Astrocyte (in vitro differentiated cells and primary cell): Measurements from ENCODE around the gene NAA16. TPM values are rescaled to one million over a fixed set of nuclear protein-coding genes. Genes with fewer than 3 reads are reported as not detected.

Source experiments
- DNase-seq: peaks from one replicate; pipeline ENCODE4 v3.0.0-alpha.2; 2010; ENCODE audit warnings: low read depth
- FAIRE-seq: peaks from 2 replicates; lab custom pipeline; 2011; peaks lifted over from hg19 to GRCh38; lab: Jason Lieb, UNC
- H2AFZ ChIP-seq: 2 replicates; pipeline ENCODE4 v1.6.0; 2012; ENCODE audit warnings: low read depth, low read length, inconsistent platforms
- H3K27ac ChIP-seq: 2 replicates; pipeline ENCODE4 v1.5.1; 2011; ENCODE audit warnings: low read depth, low read length, inconsistent platforms
- H3K27me3 ChIP-seq: 2 replicates; pipeline ENCODE4 v1.6.0; 2011; ENCODE audit warnings: low read length, inconsistent platforms; ENCODE audit not compliant: insufficient read depth
- H3K36me3 ChIP-seq: 2 replicates; pipeline ENCODE4 v1.5.1; 2011; ENCODE audit warnings: low read length, inconsistent platforms; ENCODE audit not compliant: insufficient read depth
- H3K4me1 ChIP-seq: 2 replicates; pipeline ENCODE4 v1.5.1; 2011; ENCODE audit warnings: low read length, inconsistent platforms; ENCODE audit not compliant: insufficient read depth
- H3K4me2 ChIP-seq: 2 replicates; pipeline ENCODE4 v1.6.0; 2012; ENCODE audit warnings: low read length, inconsistent platforms
- H3K4me3 ChIP-seq: 2 replicates; pipeline ENCODE4 v1.5.1; 2011; ENCODE audit warnings: low read depth, mild to moderate bottlenecking, low read length, inconsistent platforms; ENCODE audit not compliant: insufficient read depth
- H3K79me2 ChIP-seq: 2 replicates; pipeline ENCODE4 v1.6.0; 2012; ENCODE audit warnings: mild to moderate bottlenecking, low read length, inconsistent platforms; ENCODE audit not compliant: insufficient read depth
- H3K9ac ChIP-seq: 2 replicates; pipeline ENCODE4 v1.6.0; 2012; ENCODE audit warnings: mild to moderate bottlenecking, low read length, inconsistent platforms
- H3K9me3 ChIP-seq: 2 replicates; pipeline ENCODE4 v1.5.1; 2012; ENCODE audit warnings: low read depth, mild to moderate bottlenecking, low read length, inconsistent platforms; ENCODE audit not compliant: insufficient read depth
- H4K20me1 ChIP-seq: 2 replicates; pipeline ENCODE4 v1.6.0; 2012; ENCODE audit warnings: low read length, inconsistent platforms; ENCODE audit not compliant: insufficient read depth
- H3K27ac Mint-ChIP-seq: one replicate; pipeline ENCODE4 v1.8.0; 2021; ENCODE audit warnings: mild to moderate bottlenecking, mixed read lengths; ENCODE audit not compliant: unreplicated experiment
- H3K27me3 Mint-ChIP-seq: one replicate; pipeline ENCODE4 v1.8.0; 2021; ENCODE audit warnings: low read depth, mixed read lengths; ENCODE audit not compliant: unreplicated experiment
- H3K36me3 Mint-ChIP-seq: one replicate; pipeline ENCODE4 v1.8.0; 2021; ENCODE audit warnings: low read depth, mixed read lengths; ENCODE audit not compliant: unreplicated experiment
- H3K4me1 Mint-ChIP-seq: one replicate; pipeline ENCODE4 v1.8.0; 2021; ENCODE audit warnings: low read depth, mixed read lengths; ENCODE audit not compliant: unreplicated experiment
- H3K4me3 Mint-ChIP-seq: one replicate; pipeline ENCODE4 v1.8.0; 2021; ENCODE audit warnings: mild to moderate bottlenecking, moderate library complexity, mixed read lengths; ENCODE audit not compliant: unreplicated experiment
- H3K9me3 Mint-ChIP-seq: one replicate; pipeline ENCODE4 v1.8.0; 2021; ENCODE audit warnings: mild to moderate bottlenecking, mixed read lengths; ENCODE audit not compliant: unreplicated experiment
- EZH2 ChIP-seq: IDR thresholded peaks from 2 replicates; pipeline ENCODE4 v1.6.1; 2012; ENCODE audit warnings: mild to moderate bottlenecking, low read length, inconsistent platforms; ENCODE audit not compliant: insufficient read depth
- total RNA-seq: library from RNA; stranded (reverse); gene quantifications from 2 replicates; pipeline ENCODE4 v1.2.1, GENCODE V29; 2021
- TF ChIP-seq, protein P1 (sequence below): IDR thresholded peaks from 2 replicates; pipeline ENCODE4 v1.5.1; 2011; ENCODE audit warnings: low read depth, mild to moderate bottlenecking, inconsistent platforms, low read length, moderate library complexity; ENCODE audit not compliant: insufficient read depth

Gene NAA16
- total RNA-seq, 1 donor from 2014 or later: 11.5 TPM

DNA sequence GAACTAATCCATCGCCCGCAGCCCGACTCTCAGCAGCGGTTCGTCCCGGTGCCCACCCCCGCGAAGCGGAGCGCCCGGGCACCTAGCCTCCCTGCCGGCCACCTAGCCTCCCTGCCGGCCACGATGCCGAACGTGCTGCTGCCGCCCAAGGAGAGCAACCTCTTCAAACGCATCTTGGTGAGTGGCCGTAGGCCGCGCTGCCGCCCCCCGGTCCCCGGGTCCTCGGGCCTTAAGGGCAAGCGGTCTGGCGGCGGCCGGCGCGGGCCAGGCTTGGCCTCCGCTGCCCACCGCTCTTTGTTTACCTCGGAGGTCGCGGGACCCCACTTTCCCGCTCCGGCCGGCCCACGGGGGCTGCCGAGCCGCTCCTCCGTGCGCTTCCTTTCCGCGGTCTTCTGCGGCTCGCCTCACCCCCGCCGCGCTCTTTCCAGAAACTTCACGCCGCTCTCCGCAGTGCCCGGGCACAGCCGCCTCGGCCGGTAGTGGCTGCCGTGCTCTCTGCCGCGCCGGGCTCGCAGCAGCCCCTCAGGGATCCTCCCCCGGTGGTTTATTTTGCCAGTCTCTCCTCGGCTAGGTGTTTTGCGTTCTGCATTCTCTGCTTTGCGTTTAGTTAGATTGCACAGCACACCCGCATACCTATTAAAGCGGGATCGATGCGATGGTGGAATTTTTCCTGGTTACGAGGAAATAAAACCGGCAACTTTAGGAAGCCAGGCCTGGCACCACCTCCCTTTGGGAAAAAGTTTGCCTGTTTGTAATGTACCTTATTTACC, 524 bp downstream of the NAA16 start:
- Histone ChIP-seq H3K27ac (peak overlapping the region; percentile 87), H3K4me1 (peaks cover 16% of the 10 kb centered on the region), H3K4me3 (peak overlapping the region; percentile 96), H3K36me3 (no peaks in the 10 kb centered on the region), H3K79me2 (peaks cover 51% of the 10 kb centered on the region), H2AFZ (peak overlapping the region; percentile 96), H3K4me2 (peak overlapping the region; percentile 99), H3K27me3 (no peaks in the 10 kb centered on the region), H3K9me3 (no peaks in the 10 kb centered on the region), H3K9ac (peak overlapping the region; percentile 94), H4K20me1 (peaks cover 37% of the 10 kb centered on the region)
- Mint-ChIP-seq H3K4me3 (peak overlapping the region; percentile 93), H3K4me1 (peaks cover 4% of the 10 kb centered on the region), H3K27ac (peak overlapping the region; percentile 87), H3K9me3 (no peaks in the 10 kb centered on the region), H3K27me3 (no peaks in the 10 kb centered on the region), H3K36me3 (no peaks in the 10 kb centered on the region)
- FAIRE-seq (no peak), DNase-seq (peak; percentile 16)
- no peak for TF ChIP-seq EZH2
- TF ChIP-seq, protein P1, sequence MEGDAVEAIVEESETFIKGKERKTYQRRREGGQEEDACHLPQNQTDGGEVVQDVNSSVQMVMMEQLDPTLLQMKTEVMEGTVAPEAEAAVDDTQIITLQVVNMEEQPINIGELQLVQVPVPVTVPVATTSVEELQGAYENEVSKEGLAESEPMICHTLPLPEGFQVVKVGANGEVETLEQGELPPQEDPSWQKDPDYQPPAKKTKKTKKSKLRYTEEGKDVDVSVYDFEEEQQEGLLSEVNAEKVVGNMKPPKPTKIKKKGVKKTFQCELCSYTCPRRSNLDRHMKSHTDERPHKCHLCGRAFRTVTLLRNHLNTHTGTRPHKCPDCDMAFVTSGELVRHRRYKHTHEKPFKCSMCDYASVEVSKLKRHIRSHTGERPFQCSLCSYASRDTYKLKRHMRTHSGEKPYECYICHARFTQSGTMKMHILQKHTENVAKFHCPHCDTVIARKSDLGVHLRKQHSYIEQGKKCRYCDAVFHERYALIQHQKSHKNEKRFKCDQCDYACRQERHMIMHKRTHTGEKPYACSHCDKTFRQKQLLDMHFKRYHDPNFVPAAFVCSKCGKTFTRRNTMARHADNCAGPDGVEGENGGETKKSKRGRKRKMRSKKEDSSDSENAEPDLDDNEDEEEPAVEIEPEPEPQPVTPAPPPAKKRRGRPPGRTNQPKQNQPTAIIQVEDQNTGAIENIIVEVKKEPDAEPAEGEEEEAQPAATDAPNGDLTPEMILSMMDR: no peak

DNA sequence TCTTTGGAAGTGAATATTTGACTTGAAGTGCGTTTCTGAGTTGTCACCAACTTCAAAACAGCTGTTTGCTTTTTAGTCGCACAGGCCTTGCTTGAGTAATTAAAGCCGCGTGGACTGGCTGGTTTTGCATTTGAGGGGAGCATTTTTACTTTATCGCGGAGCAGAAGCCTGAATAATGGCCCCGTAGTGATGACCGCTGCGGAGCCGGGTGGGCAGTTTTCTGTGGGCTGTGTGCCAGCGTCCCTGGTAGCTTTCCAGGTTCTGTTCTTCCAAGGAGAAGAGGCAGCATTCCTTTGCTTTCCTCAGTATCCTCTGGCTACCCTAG, 1.1 kb downstream of the NAA16 start:
- peak overlapping the region; percentile 93 for H3K4me3 Mint-ChIP-seq
- H3K27me3 ChIP-seq: no peaks in the 10 kb centered on the region
- TF ChIP-seq EZH2: no peak
- TF ChIP-seq, protein P1: no peak
- DNase-seq: peak; percentile 23
- no peaks in the 10 kb centered on the region for H3K27me3 Mint-ChIP-seq
- peaks cover 13% of the 10 kb centered on the region for H3K4me1 ChIP-seq
- H3K9ac ChIP-seq: peak overlapping the region; percentile 94
- no peaks in the 10 kb centered on the region for H3K36me3 ChIP-seq
- no peaks in the 10 kb centered on the region for H3K36me3 Mint-ChIP-seq
- H2AFZ ChIP-seq: peak overlapping the region; percentile 96
- H4K20me1 ChIP-seq: peaks cover 37% of the 10 kb centered on the region
- H3K27ac Mint-ChIP-seq: peak overlapping the region; percentile 72
- H3K4me3 ChIP-seq: peak overlapping the region; percentile 96
- FAIRE-seq: no peak
- H3K79me2 ChIP-seq: peaks cover 56% of the 10 kb centered on the region
- H3K4me1 Mint-ChIP-seq: peaks cover 4% of the 10 kb centered on the region
- no peaks in the 10 kb centered on the region for H3K9me3 Mint-ChIP-seq
- H3K9me3 ChIP-seq: no peaks in the 10 kb centered on the region
- H3K4me2 ChIP-seq: peak overlapping the region; percentile 99
- peak overlapping the region; percentile 87 for H3K27ac ChIP-seq

DNA sequence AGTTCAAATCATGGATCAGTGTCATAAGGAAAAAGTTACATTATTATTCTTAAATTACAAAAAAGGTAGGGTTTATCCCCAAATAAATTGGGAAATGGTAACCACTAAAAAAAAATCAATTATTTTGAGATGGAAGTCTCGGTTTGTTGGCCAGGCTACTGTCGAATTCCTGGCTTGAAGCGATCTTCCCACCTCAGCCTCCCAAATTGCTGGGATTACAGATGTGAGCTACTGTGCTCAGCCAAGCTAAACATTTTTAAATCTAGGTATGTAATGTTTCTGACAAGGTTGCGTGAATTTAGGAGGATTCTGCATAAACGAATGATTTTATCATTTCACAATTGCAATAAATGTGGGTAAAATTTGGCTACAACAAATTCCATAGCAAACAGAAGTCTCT, 2.0 kb downstream of the NAA16 start:
- H3K36me3 ChIP-seq: no peaks in the 10 kb centered on the region
- no peak overlapping the region for H3K27ac ChIP-seq
- FAIRE-seq (no peak), DNase-seq (no peak)
- H3K4me1 Mint-ChIP-seq: peaks cover 4% of the 10 kb centered on the region
- H3K27ac Mint-ChIP-seq: no peak overlapping the region
- H3K4me1 ChIP-seq: peaks cover 11% of the 10 kb centered on the region
- peak overlapping the region; percentile 93 for H3K4me3 Mint-ChIP-seq
- peaks cover 66% of the 10 kb centered on the region for H3K79me2 ChIP-seq
- H4K20me1 ChIP-seq: peaks cover 37% of the 10 kb centered on the region
- H3K9ac ChIP-seq: no peak overlapping the region
- H3K36me3 Mint-ChIP-seq: no peaks in the 10 kb centered on the region
- no peaks in the 10 kb centered on the region for H3K9me3 Mint-ChIP-seq
- H3K4me3 ChIP-seq: peak overlapping the region; percentile 96
- no peaks in the 10 kb centered on the region for H3K27me3 ChIP-seq
- peak overlapping the region; percentile 99 for H3K4me2 ChIP-seq
- TF ChIP-seq, protein P1: no peak
- no peak for TF ChIP-seq EZH2
- no peak overlapping the region for H2AFZ ChIP-seq
- H3K27me3 Mint-ChIP-seq: no peaks in the 10 kb centered on the region
- no peaks in the 10 kb centered on the region for H3K9me3 ChIP-seq
